Hematopoietic multipotent progenitor cell treated with erythropoietin and hydrocortisone succinate and interleukin-3 and kit ligand, for 15 days (in vitro differentiated cells): ENCODE measurements around the gene BANF2.
"Not testable (repeated sequence)": the region's sequence is repeated elsewhere in the genome, so short reads cannot be mapped to it uniquely, and the experiment has no call there.

ENCODE experiments used
- DNase-seq: peaks from one replicate; pipeline ENCODE4 v3.0.0-alpha.2; 2015; ENCODE audit warnings: low spot score

BANF2 gene

DNA sequence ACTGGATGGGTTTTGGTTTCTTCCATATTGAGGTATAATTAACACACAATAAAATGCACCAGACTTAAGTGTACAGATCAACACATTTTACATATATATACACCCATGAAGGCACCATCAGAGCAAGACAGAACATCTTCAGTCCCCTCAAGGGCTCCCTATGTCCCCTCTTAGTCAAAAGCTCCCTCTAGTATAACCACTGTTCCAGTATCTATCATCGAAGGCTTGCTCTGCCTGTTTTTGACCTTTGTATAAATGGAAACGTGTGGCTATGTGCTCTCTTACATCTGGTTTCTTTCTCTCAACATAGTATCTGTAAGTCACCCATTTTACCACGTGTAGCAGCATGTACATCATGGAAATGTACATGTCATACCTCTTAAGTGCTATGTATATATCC is 66.5 kb downstream of the BANF2 start:
- no peak for DNase-seq

DNA sequence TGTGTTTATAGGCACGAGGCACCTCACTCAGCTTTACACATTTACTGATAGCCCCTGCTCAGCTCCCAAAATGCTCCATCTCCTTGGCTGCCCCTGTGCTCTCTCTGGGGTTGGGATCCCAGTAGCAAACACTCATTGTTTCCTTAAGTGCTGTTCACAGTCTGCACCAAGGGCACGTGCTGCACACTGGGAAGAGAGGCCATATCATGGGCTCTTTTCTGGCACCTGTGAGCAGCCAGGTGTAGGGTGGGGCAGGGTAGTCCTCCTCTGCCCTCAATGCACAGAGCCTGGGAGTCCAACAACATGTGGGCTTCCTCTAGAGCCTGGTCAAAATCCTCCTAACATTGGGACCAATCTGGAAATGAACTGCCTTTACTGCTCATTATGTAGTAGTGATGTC is 67.9 kb downstream of the BANF2 start:
- no peak for DNase-seq

DNA sequence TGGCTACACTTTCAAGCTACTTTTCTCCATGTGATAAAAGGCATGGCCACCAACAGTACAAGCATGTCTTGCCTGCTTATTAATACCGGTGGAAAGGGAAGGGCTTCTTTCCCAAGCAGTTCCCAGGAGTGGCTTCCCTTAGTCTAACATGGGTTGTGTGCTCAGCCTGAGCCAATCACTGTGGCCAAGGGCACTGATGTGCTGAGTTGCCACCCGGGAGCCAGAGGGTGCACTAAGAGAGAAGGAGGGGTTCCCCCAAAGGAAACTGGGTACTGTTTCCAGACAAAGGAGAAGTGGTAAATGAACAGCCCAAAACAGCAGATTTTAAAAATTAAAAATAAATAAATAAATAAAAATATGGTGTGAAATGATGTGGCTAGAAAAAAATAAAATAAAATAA is 68.5 kb downstream of the BANF2 start:
- no peak for DNase-seq

DNA sequence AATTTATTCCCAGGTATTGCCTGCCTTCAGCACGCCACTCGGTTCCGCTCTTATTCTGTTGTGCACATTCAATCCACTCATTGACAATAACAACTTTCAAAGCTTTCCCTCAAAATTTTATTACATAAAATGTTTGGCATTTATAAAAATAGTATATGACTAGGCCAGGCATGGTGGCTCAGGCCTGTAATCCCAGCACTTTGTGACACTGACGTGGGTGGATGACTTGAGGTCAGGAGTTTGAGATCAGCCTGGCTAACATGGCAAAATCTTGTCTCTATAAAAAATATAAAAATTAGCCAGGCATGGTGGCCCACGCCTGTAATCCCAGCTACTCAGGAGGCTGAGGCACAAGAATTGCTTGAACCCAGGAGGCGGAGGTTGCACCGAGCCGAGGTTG is 70.0 kb downstream of the BANF2 start:
- DNase-seq: not testable (repeated sequence)

DNA sequence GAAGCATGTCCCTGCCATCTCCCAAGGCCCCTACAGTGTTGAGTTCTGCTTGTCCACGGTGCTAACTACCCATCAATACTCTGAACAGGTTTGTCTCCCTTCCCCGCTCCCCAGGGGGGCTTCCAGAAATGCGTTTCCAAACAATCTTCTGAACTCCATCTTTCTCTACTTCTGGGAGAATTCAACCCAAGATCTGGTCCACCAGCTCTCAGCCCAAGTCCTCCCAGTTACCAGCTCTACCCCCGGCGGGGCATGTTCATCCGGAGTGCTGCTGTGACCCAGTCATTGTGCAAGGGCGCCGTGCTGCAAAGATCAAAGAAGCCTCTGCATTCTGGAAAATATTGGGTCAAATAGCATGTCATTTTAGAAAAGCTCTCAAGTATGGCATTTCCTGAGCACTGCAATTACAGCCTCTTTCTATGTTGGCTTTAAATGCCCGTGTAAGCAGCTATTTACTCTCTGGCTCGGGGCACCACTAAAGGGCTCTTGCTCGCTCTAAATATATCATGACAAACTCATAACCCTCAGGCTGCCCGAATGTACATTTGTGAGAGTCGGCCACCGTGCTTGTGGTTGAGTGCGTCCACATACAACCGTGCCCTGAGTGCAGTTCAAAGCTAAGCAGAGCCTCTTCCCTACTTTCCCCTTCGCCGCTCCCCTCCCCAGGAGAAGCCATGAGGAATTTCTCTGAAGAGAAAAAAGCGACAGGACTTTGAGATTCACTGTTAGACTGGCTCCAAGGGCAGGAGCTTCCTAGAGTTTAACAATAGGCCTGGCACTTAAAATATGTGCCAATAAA is 71.6 kb downstream of the BANF2 start:
- DNase-seq: no peak

DNA sequence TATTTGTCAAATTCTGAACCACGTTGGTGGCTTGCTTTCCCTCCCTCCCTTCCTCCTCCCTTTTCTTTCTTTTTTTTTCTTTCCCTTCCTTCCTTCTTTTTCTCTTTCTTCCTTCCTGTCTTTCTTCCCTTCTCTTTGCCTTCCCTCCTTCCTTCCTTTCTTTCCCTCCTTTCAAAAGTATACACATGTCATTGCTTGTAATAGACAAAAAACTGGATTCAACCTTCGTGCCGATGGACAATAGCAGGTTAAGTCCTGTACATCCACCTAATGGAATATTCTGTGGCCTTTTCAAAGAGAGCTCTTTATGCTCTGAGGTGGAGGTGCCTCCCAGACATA is 72.2 kb downstream of the BANF2 start:
- no peak for DNase-seq

DNA sequence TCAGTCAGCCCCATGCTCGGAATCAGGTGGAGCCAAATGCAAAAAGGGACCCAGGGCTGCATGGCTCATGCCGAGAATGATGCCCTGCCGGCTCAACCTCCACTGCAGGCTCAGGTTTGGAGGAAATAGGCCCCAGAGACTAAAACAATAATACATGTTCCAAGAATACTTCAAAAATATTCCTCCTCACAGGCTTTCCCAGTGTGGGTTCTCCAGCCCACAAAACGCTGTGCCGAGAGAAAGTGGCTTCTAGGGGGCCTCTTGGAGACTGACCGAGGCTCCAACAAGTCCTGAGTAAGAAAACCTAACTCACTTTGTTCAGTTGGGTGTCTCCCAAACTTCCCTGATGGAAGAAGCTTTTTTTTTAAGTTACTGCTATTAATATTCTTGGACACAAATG is 73.9 kb downstream of the BANF2 start:
- DNase-seq: no peak

DNA sequence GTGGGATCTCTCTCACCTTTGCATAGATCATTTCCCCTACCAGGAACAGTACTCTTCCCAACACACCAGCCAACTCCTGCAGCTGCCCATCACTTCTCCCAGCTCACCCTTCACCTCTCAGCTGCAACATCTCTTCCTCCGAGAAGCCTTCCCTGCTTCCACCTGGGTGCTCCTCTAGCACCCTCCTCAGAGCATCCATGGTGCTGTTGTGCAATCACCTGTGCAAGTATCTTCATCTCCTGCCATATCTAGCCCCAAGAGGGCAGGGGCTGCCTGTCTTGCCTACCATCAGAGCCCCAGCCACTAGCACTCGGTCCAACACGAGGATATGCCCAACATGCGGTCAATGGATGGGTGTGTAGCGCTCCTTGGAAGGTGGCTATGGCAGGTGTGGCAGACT is 75.8 kb downstream of the BANF2 start:
- DNase-seq: no peak

DNA sequence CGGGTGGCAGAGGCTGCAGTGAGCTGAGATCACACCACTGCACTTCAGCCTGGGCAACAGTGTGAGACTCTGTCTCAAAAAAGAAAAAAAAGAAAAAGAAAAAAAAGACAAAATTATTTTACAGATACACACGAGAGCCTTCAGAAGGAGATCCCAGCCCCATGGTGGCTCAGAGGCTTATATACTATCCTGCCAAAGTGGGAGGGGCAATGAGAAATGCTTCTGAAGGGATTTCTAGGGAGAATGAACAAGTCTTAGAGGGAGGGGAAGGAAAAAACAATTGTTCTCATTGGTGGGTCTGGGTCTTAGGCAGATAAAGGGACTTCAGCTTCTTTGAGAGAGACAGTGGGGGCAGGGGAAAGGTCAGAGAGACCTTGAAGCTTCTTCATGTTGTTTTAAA is 76.8 kb downstream of the BANF2 start:
- DNase-seq: no peak

DNA sequence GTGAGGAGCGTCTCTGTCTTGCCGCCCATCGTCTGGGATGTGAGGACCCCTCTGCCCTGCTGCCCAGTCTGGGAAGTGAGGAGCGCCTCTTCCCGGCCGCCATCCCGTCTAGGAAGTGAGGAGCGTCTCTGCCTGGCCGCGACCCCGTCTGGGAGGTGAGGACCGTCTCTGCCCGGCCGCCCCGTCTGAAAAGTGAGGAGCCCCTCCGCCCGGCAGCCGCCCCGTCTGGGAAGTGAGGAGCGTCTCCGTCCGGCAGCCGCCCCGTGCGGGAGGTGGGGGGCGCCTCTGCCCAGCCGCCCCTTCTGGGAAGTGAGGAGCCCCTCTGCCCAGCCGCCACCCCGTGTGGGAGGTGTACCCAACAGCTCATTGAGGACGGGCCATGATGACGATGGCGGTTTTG is 79.2 kb downstream of the BANF2 start:
- not testable (repeated sequence) for DNase-seq

DNA sequence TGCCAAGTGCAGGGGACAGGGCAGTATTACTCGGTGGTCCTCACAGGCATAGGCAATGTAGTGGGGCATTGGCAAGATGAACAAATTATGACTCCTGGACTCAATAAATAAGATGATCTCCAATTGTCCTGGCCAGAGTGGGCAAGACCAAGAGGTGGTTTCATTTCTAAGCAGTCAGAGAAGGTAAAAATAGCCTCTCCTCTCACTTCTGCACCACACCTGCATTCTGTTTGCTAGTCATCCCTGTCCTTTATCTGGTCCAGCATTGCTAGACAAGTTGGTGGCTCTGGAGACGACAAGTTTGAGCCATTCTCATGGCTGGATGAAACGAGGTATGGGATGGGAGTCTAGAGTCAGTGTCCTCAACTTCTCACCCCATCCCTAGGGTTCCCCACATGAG is 83.0 kb downstream of the BANF2 start:
- DNase-seq: no peak

DNA sequence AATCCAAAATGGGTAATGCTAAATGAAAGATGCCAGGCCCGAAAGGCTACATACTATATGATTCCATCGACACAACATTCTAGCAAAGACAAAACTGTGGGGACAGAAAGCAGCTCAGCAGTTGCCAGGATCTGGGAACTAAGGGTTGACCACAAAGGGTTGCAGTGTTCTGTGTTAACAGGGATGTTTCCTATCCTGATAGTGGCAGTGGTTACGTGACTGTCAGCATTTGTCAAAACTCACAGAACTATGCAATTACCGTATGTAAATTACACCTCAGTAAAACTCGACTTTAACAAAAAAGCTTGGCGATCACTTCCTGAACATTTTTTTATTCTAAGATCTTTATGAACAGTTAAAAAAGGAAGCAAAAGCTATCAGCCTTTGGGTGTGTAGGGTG is 83.9 kb downstream of the BANF2 start:
- no peak for DNase-seq

DNA sequence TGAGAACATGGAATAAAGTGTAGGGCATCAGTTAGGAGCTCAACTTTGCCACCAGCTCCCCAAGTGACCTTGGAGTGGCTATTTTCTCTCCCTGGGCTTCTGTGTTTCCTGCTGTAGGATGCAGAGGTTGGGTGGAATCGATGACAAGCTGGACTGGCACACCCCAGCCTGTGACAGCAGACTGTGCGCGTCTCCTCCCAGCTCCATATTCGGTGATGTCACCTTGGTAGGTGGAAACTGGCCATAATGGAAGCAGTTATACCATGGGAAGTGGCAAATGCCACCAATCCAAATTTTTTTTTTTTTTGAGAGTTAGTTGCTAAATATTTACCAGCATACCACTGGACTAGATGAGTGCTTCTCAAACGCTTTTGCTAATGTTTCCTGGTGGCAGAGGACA is 85.2 kb downstream of the BANF2 start:
- no peak for DNase-seq
